Measurements from ENCODE around the gene TOE1.

GRCh38 chr1:45373573-45373972, 33.6 kb downstream of the TOE1 start:
- no peak for TF ChIP-seq CTCF (IDR thresholded peaks at IDR 0.05)
- no peak for TF ChIP-seq POLR2A (IDR thresholded peaks at IDR 0.05)
- no peak for TF ChIP-seq POLR2AphosphoS5 (IDR thresholded peaks at IDR 0.05)
- no peak for TF ChIP-seq EP300 (IDR thresholded peaks at IDR 0.05)
